SU-DHL-6 (cell line): Measurements from ENCODE around the gene LUC7L.
"Not testable (repeated sequence)": the region's sequence is repeated elsewhere in the genome, so short reads cannot be mapped to it uniquely, and the experiment has no call there.

Experiments
- H2AFZ ChIP-seq: fragments of 200-600 bp; sonication (generic); 2 replicates; pipeline ENCODE4 v1.6.1; 2014; ENCODE audit warnings: low read depth, mild to moderate bottlenecking, moderate library complexity, mixed read lengths, antibody characterized with exemption, low read length; ENCODE audit not compliant: severe bottlenecking
- H3F3A ChIP-seq: fragments of 200-600 bp; shearing (Covaris generic); 2 replicates; pipeline ENCODE4 v1.6.0; 2016; ENCODE audit warnings: antibody characterized with exemption, mild to moderate bottlenecking; ENCODE audit not compliant: insufficient read depth
- H3K27ac ChIP-seq: fragments of 200-600 bp; sonication (generic); 2 replicates; pipeline ENCODE4 v1.5.1; 2016; ENCODE audit warnings: low read depth, mild to moderate bottlenecking, low read length, moderate library complexity, mixed read lengths
- H3K27me3 ChIP-seq: fragments of 200-600 bp; sonication (generic), shearing (Covaris generic); 2 replicates; pipeline ENCODE4 v1.6.0; 2014; ENCODE audit warnings: mild to moderate bottlenecking, low read length
- H3K36me3 ChIP-seq: fragments of 200-600 bp; sonication (generic); 2 replicates; pipeline ENCODE4 v1.6.1; 2014; ENCODE audit warnings: mild to moderate bottlenecking, low read length, mixed read lengths
- H3K4me2 ChIP-seq: fragments of 300-600, 200-600 bp; shearing (Covaris generic), sonication (generic); 2 replicates; pipeline ENCODE4 v1.6.0; 2014; ENCODE audit warnings: low read length, low read depth, mild to moderate bottlenecking; ENCODE audit not compliant: poor library complexity, severe bottlenecking
- H3K4me3 ChIP-seq: fragments of 200-600 bp; sonication (generic); 2 replicates; pipeline ENCODE4 v1.5.1; 2014; ENCODE audit warnings: antibody characterized with exemption, low read length, mild to moderate bottlenecking, mixed read lengths; ENCODE audit not compliant: insufficient read depth, poor library complexity, severe bottlenecking
- H3K79me2 ChIP-seq: fragments of 200-600 bp; sonication (generic); 2 replicates; pipeline ENCODE4 v1.6.1; 2014; ENCODE audit warnings: mild to moderate bottlenecking, low read length, moderate library complexity; ENCODE audit not compliant: insufficient read depth
- H3K9ac ChIP-seq: fragments of 200-600 bp; sonication (generic); 2 replicates; pipeline ENCODE4 v1.7.0; 2014; ENCODE audit warnings: mild to moderate bottlenecking, low read length
- H3K9me2 ChIP-seq: fragments of 200-600 bp; sonication (generic); replicated peaks from 2 replicates; pipeline ENCODE4 v1.6.1; 2014; ENCODE audit warnings: low read length; ENCODE audit not compliant: insufficient read depth
- H3K9me3 ChIP-seq: fragments of 200-600 bp; sonication (generic); 2 replicates; pipeline ENCODE4 v1.6.1; 2014; ENCODE audit warnings: low read length, mixed read lengths; ENCODE audit not compliant: insufficient read depth
- H4K20me1 ChIP-seq: fragments of 200-600 bp; sonication (generic); 2 replicates; pipeline ENCODE4 v1.6.1; 2014; ENCODE audit warnings: low read depth, mild to moderate bottlenecking, antibody characterized with exemption, low read length, moderate library complexity, mixed read lengths
- CTCF ChIP-seq: fragments of 200-600 bp; sonication (generic); IDR thresholded peaks from one replicate; pipeline ENCODE4 v1.5.1; 2017; ENCODE audit warnings: antibody characterized with exemption, mild to moderate bottlenecking, low read length, moderate library complexity; ENCODE audit not compliant: insufficient read depth, poor library complexity, severe bottlenecking
- EZH2phosphoT487 ChIP-seq: fragments of 200-600 bp; sonication (generic), shearing (Covaris generic); conservative IDR thresholded peaks from 2 replicates; pipeline ENCODE4 v1.6.1; 2018; ENCODE audit warnings: mild to moderate bottlenecking, antibody characterized with exemption, low read length, moderate library complexity, mixed read lengths

Gene LUC7L

GRCh38 chr16:268141-269053, 39.1 kb upstream of the LUC7L start:
- H3K9me3 ChIP-seq: no peaks in the 10 kb centered on the region
- H3F3A ChIP-seq: no peaks in the 10 kb centered on the region
- H3K4me2 ChIP-seq: no peak overlapping the region
- H3K27me3 ChIP-seq: no peaks in the 10 kb centered on the region
- no peaks in the 10 kb centered on the region for H3K36me3 ChIP-seq
- no peaks in the 10 kb centered on the region for H3K9me2 ChIP-seq
- H2AFZ ChIP-seq: no peak overlapping the region
- TF ChIP-seq CTCF (no peak), EZH2phosphoT487 (no peak)
- no peak overlapping the region for H3K27ac ChIP-seq
- H4K20me1 ChIP-seq: no peaks in the 10 kb centered on the region
- no peak overlapping the region for H3K4me3 ChIP-seq
- H3K79me2 ChIP-seq: no peaks in the 10 kb centered on the region
- no peak overlapping the region for H3K9ac ChIP-seq

GRCh38 chr16:267562-267961, 38.3 kb upstream of the LUC7L start:
- H3K27me3 ChIP-seq, H3K9me3 ChIP-seq, H4K20me1 ChIP-seq, H3K36me3 ChIP-seq, H3K9me2 ChIP-seq, H3K4me3 ChIP-seq, H3F3A ChIP-seq, H3K4me2 ChIP-seq, H3K27ac ChIP-seq, H3K79me2 ChIP-seq, H2AFZ ChIP-seq, H3K9ac ChIP-seq: not testable (repeated sequence)

- no peak overlapping the region for H3K4me3 ChIP-seq
- no peaks in the 10 kb centered on the region for H3K9me3 ChIP-seq
- H3K9ac ChIP-seq: no peak overlapping the region
- no peak overlapping the region for H2AFZ ChIP-seq
- no peak overlapping the region for H3K27ac ChIP-seq
- H3K36me3 ChIP-seq: no peaks in the 10 kb centered on the region
- no peaks in the 10 kb centered on the region for H3K79me2 ChIP-seq
- no peak overlapping the region for H3K4me2 ChIP-seq
- H3F3A ChIP-seq: no peaks in the 10 kb centered on the region
- TF ChIP-seq EZH2phosphoT487: no peak
- no peak for TF ChIP-seq CTCF
- H3K27me3 ChIP-seq: no peaks in the 10 kb centered on the region
- no peaks in the 10 kb centered on the region for H3K9me2 ChIP-seq
- H4K20me1 ChIP-seq: no peaks in the 10 kb centered on the region
These were observed 37.3 kb upstream of the LUC7L start for GRCh38 chr16:266258-267164.
